ENCODE measurements around the gene RIPOR3.
"Not testable (repeated sequence)": the region's sequence is repeated elsewhere in the genome, so short reads cannot be mapped to it uniquely, and the experiment has no call there.

The RIPOR3 gene

DNA sequence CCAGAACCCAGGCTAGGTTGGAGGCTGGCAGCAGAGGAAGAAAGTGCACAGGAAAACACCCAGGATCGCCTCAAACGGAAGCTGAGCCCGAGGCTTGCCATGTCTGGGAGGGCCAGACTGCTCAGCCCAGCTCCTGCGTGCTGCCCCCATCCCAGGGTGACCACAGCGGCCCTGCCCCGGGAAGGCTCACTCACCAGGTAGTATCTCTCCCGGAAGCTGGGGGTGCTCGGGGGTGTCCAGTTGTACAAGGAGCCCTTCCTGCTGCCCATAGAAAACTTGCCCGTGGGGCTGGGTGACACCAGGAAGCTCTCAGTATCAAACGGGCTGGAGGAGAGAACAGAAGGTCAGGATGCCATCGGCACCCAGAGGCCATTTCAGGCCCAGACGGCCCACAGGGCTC lies 86.9 kb downstream of the RIPOR3 start:
- no peak overlapping the region for H3K4me3 Mint-ChIP-seq
- DNase-seq (ENCODE audit: low spot score in 2 of 2) (no peak), ATAC-seq (ENCODE audit: low read depth) (no peak)
- peaks cover 14% of the 10 kb centered on the region for H3K4me1 Mint-ChIP-seq
- no peak overlapping the region for H3K27ac Mint-ChIP-seq
- no peaks in the 10 kb centered on the region for H3K36me3 Mint-ChIP-seq
- H3K9me3 Mint-ChIP-seq, result no peaks in the 10 kb centered on the region
- peaks cover 21% of the 10 kb centered on the region for H3K27me3 Mint-ChIP-seq

GRCh38 chr20:50602432-50603088 lies 88.8 kb downstream of the RIPOR3 start:
- no peak overlapping the region for H3K27ac Mint-ChIP-seq
- no peaks in the 10 kb centered on the region for H3K9me3 Mint-ChIP-seq
- DNase-seq (ENCODE audit: low spot score in 2 of 2), result no peak
- peaks cover 14% of the 10 kb centered on the region for H3K4me1 Mint-ChIP-seq
- peaks cover 18% of the 10 kb centered on the region for H3K27me3 Mint-ChIP-seq
- H3K36me3 Mint-ChIP-seq, result no peaks in the 10 kb centered on the region
- no peak for ATAC-seq (ENCODE audit: low read depth)
- no peak overlapping the region for H3K4me3 Mint-ChIP-seq

- no peaks in the 10 kb centered on the region for H3K9me3 Mint-ChIP-seq
- no peak overlapping the region for H3K27ac Mint-ChIP-seq
- ATAC-seq (ENCODE audit: low read depth) (no peak), DNase-seq (ENCODE audit: low spot score in 2 of 2) (no peak)
- no peak overlapping the region for H3K4me3 Mint-ChIP-seq
- no peaks in the 10 kb centered on the region for H3K36me3 Mint-ChIP-seq
- H3K4me1 Mint-ChIP-seq, result peaks cover 16% of the 10 kb centered on the region
- H3K27me3 Mint-ChIP-seq, result peaks cover 13% of the 10 kb centered on the region
Observed at GRCh38 chr20:50601511-50602431, 89.6 kb downstream of the RIPOR3 start.

DNA sequence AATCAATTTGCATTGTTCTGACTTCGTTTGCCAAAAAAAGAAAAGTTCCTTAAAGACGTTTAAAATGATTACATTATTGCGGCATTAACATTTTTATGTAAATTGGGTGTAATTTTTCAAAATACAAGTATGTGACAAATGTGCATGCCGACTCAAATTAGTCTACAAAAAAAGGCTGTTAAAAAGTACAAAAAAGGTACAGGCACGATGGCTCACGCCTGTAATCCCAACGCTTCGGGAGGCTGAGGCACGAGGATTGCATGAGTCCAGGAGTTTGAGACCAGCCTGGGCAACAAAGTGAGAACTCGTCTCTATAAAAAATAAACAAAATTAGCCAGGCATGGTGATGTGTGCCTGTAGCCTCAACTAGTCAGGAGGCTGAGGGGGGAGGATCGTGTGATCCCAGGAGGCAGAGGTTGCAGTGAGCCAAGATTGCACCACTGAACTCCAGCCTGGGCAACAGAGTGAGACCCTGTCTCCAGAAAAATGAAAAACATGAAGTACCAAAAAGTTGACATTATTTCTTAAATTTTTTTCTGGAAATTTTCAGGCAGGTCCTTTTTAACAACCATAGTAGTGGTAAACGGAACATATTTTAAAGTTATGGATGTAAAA lies 91.0 kb downstream of the RIPOR3 start:
- DNase-seq (ENCODE audit: low spot score in 2 of 2), result no peak
- Mint-ChIP-seq H3K27ac (peak overlapping the region; percentile 31), H3K36me3 (no peaks in the 10 kb centered on the region), H3K4me3 (no peak overlapping the region), H3K4me1 (peaks cover 30% of the 10 kb centered on the region), H3K27me3 (peaks cover 13% of the 10 kb centered on the region), H3K9me3 (no peaks in the 10 kb centered on the region)
- ATAC-seq (ENCODE audit: low read depth), result no peak

DNA sequence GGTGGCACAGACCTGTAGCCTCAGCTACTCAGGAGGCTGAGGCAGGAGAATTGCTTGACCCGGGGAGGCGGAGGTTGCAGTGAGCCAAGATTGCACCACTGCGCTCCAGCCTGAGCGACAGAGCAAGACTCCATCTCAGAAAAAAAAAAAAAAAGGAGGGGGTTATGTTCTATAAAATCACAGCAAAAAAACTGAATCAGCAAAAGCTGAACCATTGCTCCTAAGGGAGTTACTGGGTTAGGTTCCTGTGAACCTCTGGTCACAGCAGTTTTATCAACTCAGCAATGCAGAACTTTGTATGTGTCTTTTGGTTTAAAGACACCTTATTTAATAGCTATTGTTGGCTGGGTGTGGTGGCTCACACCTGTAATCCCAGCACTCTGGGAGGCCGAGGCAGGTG lies 92.6 kb downstream of the RIPOR3 start:
- not testable (repeated sequence) for DNase-seq (ENCODE audit: low spot score in 2 of 2); H3K36me3 Mint-ChIP-seq; H3K4me3 Mint-ChIP-seq; ATAC-seq (ENCODE audit: low read depth); H3K27me3 Mint-ChIP-seq; H3K27ac Mint-ChIP-seq; H3K9me3 Mint-ChIP-seq
- H3K4me1 Mint-ChIP-seq, result peaks cover 35% of the 10 kb centered on the region

DNA sequence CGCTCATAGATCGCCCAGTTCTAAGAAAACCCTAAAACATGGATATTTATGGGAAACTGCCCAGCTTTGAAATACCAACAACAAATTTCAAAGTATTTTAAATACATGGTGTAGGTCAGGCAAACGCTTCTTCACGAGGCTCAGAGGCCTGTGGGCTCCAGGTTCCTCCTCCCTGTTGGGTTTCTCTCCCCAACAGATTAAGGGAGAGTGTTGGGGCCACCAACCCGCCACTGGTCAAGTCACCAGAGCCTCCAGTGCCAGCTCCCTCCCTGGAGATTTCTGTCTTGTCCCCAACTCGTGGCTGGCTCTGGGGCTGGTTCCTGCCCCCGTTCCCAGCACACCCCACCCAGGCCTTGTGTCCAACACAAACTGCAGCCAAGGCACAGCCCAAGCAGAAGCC lies 93.3 kb downstream of the RIPOR3 start:
- H3K27me3 Mint-ChIP-seq, result peaks cover 7% of the 10 kb centered on the region
- no peak overlapping the region for H3K4me3 Mint-ChIP-seq
- peaks cover 34% of the 10 kb centered on the region for H3K4me1 Mint-ChIP-seq
- ATAC-seq (ENCODE audit: low read depth) (no peak), DNase-seq (ENCODE audit: low spot score in 2 of 2) (no peak)
- H3K27ac Mint-ChIP-seq, result no peak overlapping the region
- H3K9me3 Mint-ChIP-seq, result no peaks in the 10 kb centered on the region
- H3K36me3 Mint-ChIP-seq, result no peaks in the 10 kb centered on the region

DNA sequence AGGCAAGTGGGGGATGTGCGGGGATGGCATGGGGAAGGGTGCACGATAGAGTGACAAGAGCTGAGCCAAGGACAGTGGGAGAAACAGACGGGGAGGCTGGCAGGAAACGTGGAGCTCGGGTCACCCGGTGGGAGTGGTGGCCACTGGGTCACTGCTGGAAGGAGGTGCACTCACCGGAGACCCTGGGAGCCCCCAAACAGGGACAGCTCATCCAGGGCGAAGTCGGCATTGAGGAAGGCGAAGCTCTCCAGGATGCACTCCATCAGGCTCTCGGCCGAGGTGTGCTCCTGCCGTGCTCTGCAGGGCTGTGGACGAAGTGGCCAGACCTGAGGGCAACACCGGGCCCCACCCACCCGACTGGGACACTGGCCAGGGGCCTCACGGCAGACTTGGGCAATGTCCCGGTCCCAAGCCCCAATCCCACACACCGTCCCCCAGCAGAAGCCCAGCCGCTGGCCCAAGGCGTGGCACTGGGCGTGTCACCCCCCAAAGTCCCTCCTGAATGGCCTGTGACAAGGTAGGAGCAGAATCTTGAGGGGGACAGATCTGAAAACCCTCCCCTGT lies 93.9 kb downstream of the RIPOR3 start:
- Mint-ChIP-seq H3K27ac (no peak overlapping the region), H3K4me3 (no peak overlapping the region), H3K27me3 (peaks cover 3% of the 10 kb centered on the region), H3K4me1 (peaks cover 30% of the 10 kb centered on the region), H3K9me3 (no peaks in the 10 kb centered on the region), H3K36me3 (no peaks in the 10 kb centered on the region)
- ATAC-seq (ENCODE audit: low read depth) (no peak), DNase-seq (ENCODE audit: low spot score in 2 of 2) (no peak)

DNA sequence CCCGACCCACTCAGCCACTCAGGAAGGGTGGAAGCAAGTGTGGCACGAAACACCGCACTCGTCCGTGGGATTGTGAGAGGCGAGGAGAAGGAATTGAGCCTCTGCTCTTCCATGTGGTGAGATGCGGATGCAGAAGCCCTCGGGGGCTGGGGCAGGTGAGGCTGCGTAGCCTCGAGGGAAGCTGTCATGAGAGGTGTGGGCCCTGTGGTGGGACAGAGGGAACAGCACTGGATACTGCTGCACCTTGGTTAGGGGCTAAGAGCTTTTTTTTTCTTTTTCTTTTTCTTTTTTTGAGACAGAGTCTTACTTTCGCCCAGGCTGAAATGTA lies 94.7 kb downstream of the RIPOR3 start:
- no peak for ATAC-seq (ENCODE audit: low read depth)
- Mint-ChIP-seq H3K27me3 (peaks cover 3% of the 10 kb centered on the region), H3K27ac (no peak overlapping the region), H3K9me3 (no peaks in the 10 kb centered on the region), H3K4me3 (no peak overlapping the region), H3K36me3 (no peaks in the 10 kb centered on the region), H3K4me1 (peaks cover 30% of the 10 kb centered on the region)
- no peak for DNase-seq (ENCODE audit: low spot score in 2 of 2)

DNA sequence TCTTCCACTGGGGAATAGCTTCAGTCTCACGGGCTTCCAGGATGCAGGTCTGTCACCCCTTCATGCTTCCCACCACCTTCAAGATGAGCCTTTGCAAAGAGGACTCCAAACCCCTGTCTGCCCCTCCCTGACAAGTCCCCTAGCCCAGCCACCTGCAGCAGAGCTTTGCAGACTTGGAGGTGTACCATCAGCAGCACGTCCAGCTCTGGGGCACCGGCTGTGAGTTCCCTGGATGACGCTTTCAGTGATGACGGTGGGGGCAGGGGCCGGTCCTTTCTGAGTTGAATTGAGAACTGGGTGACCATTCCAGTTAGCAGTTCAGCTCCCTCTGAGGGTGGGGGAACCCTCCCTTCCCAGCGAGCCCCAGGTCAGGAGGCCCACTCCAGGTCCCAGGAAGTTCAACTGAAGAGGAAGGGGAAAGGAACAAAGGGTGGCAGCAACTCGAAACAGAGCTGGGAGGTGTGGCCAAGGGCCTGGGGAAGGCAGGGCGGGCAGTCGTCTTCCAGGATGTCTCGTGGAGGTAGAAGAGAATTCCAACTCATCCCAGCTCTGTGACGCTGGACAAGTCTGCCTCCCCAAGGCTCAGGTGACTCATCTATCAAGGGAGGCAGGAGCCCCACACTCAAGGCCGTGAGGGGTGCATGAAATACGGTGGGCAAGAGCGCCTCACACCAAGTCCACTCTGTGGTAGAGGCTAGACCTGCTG lies 95.2 kb downstream of the RIPOR3 start:
- peak overlapping the region; percentile 46 for H3K4me3 Mint-ChIP-seq
- ATAC-seq (ENCODE audit: low read depth) (no peak), DNase-seq (ENCODE audit: low spot score in 2 of 2) (no peak)
- H3K36me3 Mint-ChIP-seq, result no peaks in the 10 kb centered on the region
- H3K9me3 Mint-ChIP-seq, result no peaks in the 10 kb centered on the region
- peaks cover 3% of the 10 kb centered on the region for H3K27me3 Mint-ChIP-seq
- H3K4me1 Mint-ChIP-seq, result peaks cover 30% of the 10 kb centered on the region
- peak overlapping the region; percentile 48 for H3K27ac Mint-ChIP-seq

DNA sequence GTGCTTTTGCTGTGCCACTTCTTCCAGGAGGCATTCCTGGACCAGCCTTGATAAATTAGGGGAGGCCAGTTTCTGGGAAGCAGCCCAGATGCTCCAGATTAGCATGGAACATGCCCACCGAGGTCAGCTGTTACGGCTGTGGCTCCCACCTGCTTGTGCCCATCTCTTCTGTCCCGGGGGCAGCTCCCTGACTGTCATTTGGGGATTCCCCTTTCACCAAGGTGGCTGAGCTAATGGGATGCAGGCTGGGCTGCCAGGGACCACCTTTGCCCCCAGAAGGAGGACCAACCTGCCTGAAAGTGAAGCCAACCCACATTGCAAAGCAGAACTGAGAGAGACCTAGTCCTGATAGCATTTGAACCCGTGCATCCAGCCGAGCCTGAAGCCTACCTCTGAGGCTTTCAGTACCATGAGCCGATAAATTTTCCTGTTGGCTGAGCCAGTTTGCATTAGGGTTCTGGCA lies 95.9 kb downstream of the RIPOR3 start:
- Mint-ChIP-seq H3K27me3 (no peaks in the 10 kb centered on the region), H3K9me3 (no peaks in the 10 kb centered on the region), H3K27ac (peak overlapping the region; percentile 62), H3K36me3 (peaks cover under 1% of the 10 kb centered on the region), H3K4me1 (peaks cover 27% of the 10 kb centered on the region), H3K4me3 (peak overlapping the region; percentile 14)
- ATAC-seq (ENCODE audit: low read depth), result peak; percentile 10
- no peak for DNase-seq (ENCODE audit: low spot score in 2 of 2)

- Mint-ChIP-seq H3K27me3 (no peaks in the 10 kb centered on the region), H3K36me3 (peaks cover 1% of the 10 kb centered on the region), H3K9me3 (no peaks in the 10 kb centered on the region), H3K4me1 (peaks cover 23% of the 10 kb centered on the region), H3K27ac (peak overlapping the region; percentile 62), H3K4me3 (no peak overlapping the region)
- peak; percentile 82 for ATAC-seq (ENCODE audit: low read depth)
- DNase-seq (ENCODE audit: low spot score in 2 of 2), result no peak
Observed at GRCh38 chr20:50594591-50595432, 96.5 kb downstream of the RIPOR3 start.

GRCh38 chr20:50594231-50594590 lies 97.1 kb downstream of the RIPOR3 start:
- peak; percentile 5 for ATAC-seq (ENCODE audit: low read depth)
- H3K27ac Mint-ChIP-seq, result peak overlapping the region; percentile 62
- peaks cover 1% of the 10 kb centered on the region for H3K36me3 Mint-ChIP-seq
- peaks cover 23% of the 10 kb centered on the region for H3K4me1 Mint-ChIP-seq
- H3K27me3 Mint-ChIP-seq, result no peaks in the 10 kb centered on the region
- H3K9me3 Mint-ChIP-seq, result no peaks in the 10 kb centered on the region
- no peak for DNase-seq (ENCODE audit: low spot score in 2 of 2)
- H3K4me3 Mint-ChIP-seq, result no peak overlapping the region

GRCh38 chr20:50593005-50593335 lies 98.4 kb downstream of the RIPOR3 start:
- peaks cover 27% of the 10 kb centered on the region for H3K4me1 Mint-ChIP-seq
- no peak overlapping the region for H3K27ac Mint-ChIP-seq
- H3K4me3 Mint-ChIP-seq, result no peak overlapping the region
- no peak for ATAC-seq (ENCODE audit: low read depth)
- DNase-seq (ENCODE audit: low spot score in 2 of 2), result no peak
- peaks cover 5% of the 10 kb centered on the region for H3K36me3 Mint-ChIP-seq
- no peaks in the 10 kb centered on the region for H3K9me3 Mint-ChIP-seq
- H3K27me3 Mint-ChIP-seq, result no peaks in the 10 kb centered on the region
